ENCODE measurements around the gene CALN1.
"Not testable (repeated sequence)": the region's sequence is repeated elsewhere in the genome, so short reads cannot be mapped to it uniquely, and the experiment has no call there.

Gene CALN1

GRCh38 chr7:72072901-72073300 is 339.2 kb downstream of the CALN1 start:
- no peak overlapping the region for H3K4me2 ChIP-seq (ENCODE audit: low read depth, low read length)
- no peaks in the 10 kb centered on the region for H3K9me2 ChIP-seq (replicated peaks; ENCODE audit: insufficient read depth, low read length)

DNA sequence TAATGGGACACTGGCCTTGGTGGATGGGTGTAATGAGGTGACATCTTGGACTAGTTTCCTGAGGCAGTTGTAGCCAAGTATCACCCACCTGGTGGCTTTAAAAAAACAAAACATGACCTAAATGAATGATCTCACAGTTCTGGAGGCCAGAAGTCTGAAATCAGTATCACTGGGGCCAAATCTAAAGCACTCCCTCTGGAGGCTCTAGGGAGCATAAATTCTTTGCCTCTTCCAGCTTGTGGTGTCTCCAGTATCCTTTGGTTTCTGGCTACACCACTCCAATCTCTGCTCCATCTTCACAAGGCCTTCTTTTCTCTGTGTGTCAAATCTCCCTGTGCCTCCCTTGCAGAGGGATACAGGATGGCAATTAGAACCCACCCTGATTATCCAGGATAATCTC is 342.9 kb downstream of the CALN1 start:
- Histone ChIP-seq H3F3A (ENCODE audit: insufficient read depth, low read length) (no peaks in the 10 kb centered on the region), H3K4me1 (ENCODE audit: low read length) (no peaks in the 10 kb centered on the region), H3K9me3 (replicated peaks; ENCODE audit: insufficient read depth, low read length) (no peaks in the 10 kb centered on the region), H3K36me3 (replicated peaks; ENCODE audit: insufficient read depth, low read length) (no peaks in the 10 kb centered on the region), H4K20me1 (ENCODE audit: insufficient read depth, low read length) (no peaks in the 10 kb centered on the region), H3K9me2 (replicated peaks; ENCODE audit: insufficient read depth, low read length) (no peaks in the 10 kb centered on the region), H3K4me2 (ENCODE audit: low read depth, low read length) (no peak overlapping the region), H3K27ac (ENCODE audit: low read length) (no peak overlapping the region), H3K9ac (ENCODE audit: low read length) (no peak overlapping the region), H3K79me2 (ENCODE audit: low read length) (no peaks in the 10 kb centered on the region), H3K27me3 (replicated peaks; ENCODE audit: insufficient read depth, low read length) (no peaks in the 10 kb centered on the region), H3K4me3 (ENCODE audit: low read length) (no peak overlapping the region), H2AFZ (ENCODE audit: low read length) (no peak overlapping the region)
- no peak for DNase-seq
- no peak for TF ChIP-seq EZH2 (optimal IDR thresholded peaks at IDR 0.05; ENCODE audit: low read depth, low read length)
- TF ChIP-seq, protein P1, sequence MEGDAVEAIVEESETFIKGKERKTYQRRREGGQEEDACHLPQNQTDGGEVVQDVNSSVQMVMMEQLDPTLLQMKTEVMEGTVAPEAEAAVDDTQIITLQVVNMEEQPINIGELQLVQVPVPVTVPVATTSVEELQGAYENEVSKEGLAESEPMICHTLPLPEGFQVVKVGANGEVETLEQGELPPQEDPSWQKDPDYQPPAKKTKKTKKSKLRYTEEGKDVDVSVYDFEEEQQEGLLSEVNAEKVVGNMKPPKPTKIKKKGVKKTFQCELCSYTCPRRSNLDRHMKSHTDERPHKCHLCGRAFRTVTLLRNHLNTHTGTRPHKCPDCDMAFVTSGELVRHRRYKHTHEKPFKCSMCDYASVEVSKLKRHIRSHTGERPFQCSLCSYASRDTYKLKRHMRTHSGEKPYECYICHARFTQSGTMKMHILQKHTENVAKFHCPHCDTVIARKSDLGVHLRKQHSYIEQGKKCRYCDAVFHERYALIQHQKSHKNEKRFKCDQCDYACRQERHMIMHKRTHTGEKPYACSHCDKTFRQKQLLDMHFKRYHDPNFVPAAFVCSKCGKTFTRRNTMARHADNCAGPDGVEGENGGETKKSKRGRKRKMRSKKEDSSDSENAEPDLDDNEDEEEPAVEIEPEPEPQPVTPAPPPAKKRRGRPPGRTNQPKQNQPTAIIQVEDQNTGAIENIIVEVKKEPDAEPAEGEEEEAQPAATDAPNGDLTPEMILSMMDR (IDR thresholded peaks at IDR 0.05; ENCODE audit: low read length): no peak
- TF ChIP-seq EZH2phosphoT487 (IDR thresholded peaks at IDR 0.05; ENCODE audit: low read length): no peak

More at GRCh38 chr7:72072901-72073300, 339.2 kb downstream of the CALN1 start:
- no peaks in the 10 kb centered on the region for H3K4me1 ChIP-seq (ENCODE audit: low read length)
- H3K27me3 ChIP-seq (replicated peaks; ENCODE audit: insufficient read depth, low read length): no peaks in the 10 kb centered on the region
- H3K27ac ChIP-seq (ENCODE audit: low read length): no peak overlapping the region
- no peaks in the 10 kb centered on the region for H3K79me2 ChIP-seq (ENCODE audit: low read length)
- no peaks in the 10 kb centered on the region for H3K9me3 ChIP-seq (replicated peaks; ENCODE audit: insufficient read depth, low read length)
- H3K4me3 ChIP-seq (ENCODE audit: low read length): no peak overlapping the region
- no peaks in the 10 kb centered on the region for H3K36me3 ChIP-seq (replicated peaks; ENCODE audit: insufficient read depth, low read length)
- TF ChIP-seq EZH2phosphoT487 (IDR thresholded peaks at IDR 0.05; ENCODE audit: low read length) (no peak), EZH2 (optimal IDR thresholded peaks at IDR 0.05; ENCODE audit: low read depth, low read length) (no peak)
- TF ChIP-seq, protein P1 (IDR thresholded peaks at IDR 0.05; ENCODE audit: low read length): no peak
- H3K9ac ChIP-seq (ENCODE audit: low read length): no peak overlapping the region
- H4K20me1 ChIP-seq (ENCODE audit: insufficient read depth, low read length): no peaks in the 10 kb centered on the region
- DNase-seq: no peak
- no peaks in the 10 kb centered on the region for H3F3A ChIP-seq (ENCODE audit: insufficient read depth, low read length)
- H2AFZ ChIP-seq (ENCODE audit: low read length): no peak overlapping the region

DNA sequence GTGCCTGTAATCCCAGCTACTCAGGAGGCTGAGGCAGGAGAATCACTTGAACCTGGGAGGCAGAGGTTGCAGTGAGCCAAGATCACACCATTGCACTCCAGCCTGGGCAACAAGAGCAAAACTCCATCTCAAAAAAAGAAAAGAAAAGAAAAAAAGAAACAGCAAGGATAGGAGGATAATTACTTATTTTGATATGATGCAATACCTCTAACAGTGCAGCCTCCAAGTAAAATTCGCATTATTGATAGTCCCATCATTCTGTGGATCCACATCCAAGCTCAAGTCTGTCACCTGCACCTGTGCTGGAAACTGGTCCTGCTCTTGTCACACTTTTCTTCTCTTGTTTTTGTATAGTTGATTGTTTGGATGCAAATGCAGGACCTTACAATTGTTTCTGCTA is 346.4 kb downstream of the CALN1 start:
- H4K20me1 ChIP-seq (ENCODE audit: insufficient read depth, low read length); H2AFZ ChIP-seq (ENCODE audit: low read length); H3K9me2 ChIP-seq (replicated peaks; ENCODE audit: insufficient read depth, low read length); H3K9me3 ChIP-seq (replicated peaks; ENCODE audit: insufficient read depth, low read length); H3K4me1 ChIP-seq (ENCODE audit: low read length); H3K36me3 ChIP-seq (replicated peaks; ENCODE audit: insufficient read depth, low read length); H3K9ac ChIP-seq (ENCODE audit: low read length); H3K27me3 ChIP-seq (replicated peaks; ENCODE audit: insufficient read depth, low read length); H3K4me2 ChIP-seq (ENCODE audit: low read depth, low read length); H3K27ac ChIP-seq (ENCODE audit: low read length); H3F3A ChIP-seq (ENCODE audit: insufficient read depth, low read length); DNase-seq; H3K79me2 ChIP-seq (ENCODE audit: low read length); H3K4me3 ChIP-seq (ENCODE audit: low read length): not testable (repeated sequence)

- no peaks in the 10 kb centered on the region for H4K20me1 ChIP-seq (ENCODE audit: insufficient read depth, low read length)
- H3K79me2 ChIP-seq (ENCODE audit: low read length): no peaks in the 10 kb centered on the region
- no peaks in the 10 kb centered on the region for H3K4me1 ChIP-seq (ENCODE audit: low read length)
- H3F3A ChIP-seq (ENCODE audit: insufficient read depth, low read length): no peaks in the 10 kb centered on the region
- H3K9me3 ChIP-seq (replicated peaks; ENCODE audit: insufficient read depth, low read length): no peaks in the 10 kb centered on the region
- DNase-seq: no peak
- no peak overlapping the region for H3K4me2 ChIP-seq (ENCODE audit: low read depth, low read length)
- no peaks in the 10 kb centered on the region for H3K9me2 ChIP-seq (replicated peaks; ENCODE audit: insufficient read depth, low read length)
- no peaks in the 10 kb centered on the region for H3K36me3 ChIP-seq (replicated peaks; ENCODE audit: insufficient read depth, low read length)
- H2AFZ ChIP-seq (ENCODE audit: low read length): no peak overlapping the region
- H3K9ac ChIP-seq (ENCODE audit: low read length): no peak overlapping the region
- H3K27ac ChIP-seq (ENCODE audit: low read length): no peak overlapping the region
- TF ChIP-seq, protein P1 (IDR thresholded peaks at IDR 0.05; ENCODE audit: low read length): no peak
- TF ChIP-seq EZH2phosphoT487 (IDR thresholded peaks at IDR 0.05; ENCODE audit: low read length): no peak
- TF ChIP-seq EZH2 (optimal IDR thresholded peaks at IDR 0.05; ENCODE audit: low read depth, low read length): no peak
- no peaks in the 10 kb centered on the region for H3K27me3 ChIP-seq (replicated peaks; ENCODE audit: insufficient read depth, low read length)
- no peak overlapping the region for H3K4me3 ChIP-seq (ENCODE audit: low read length)
These were observed 347.2 kb downstream of the CALN1 start for GRCh38 chr7:72064916-72065315.
